HepG2 (cell line): ENCODE results near the gene DCAF4. TPM values are rescaled to one million over a fixed set of nuclear protein-coding genes. Genes with fewer than 3 reads are reported as not detected.
A peak's percentile ranks its signal among the peaks of the same experiment; 100 is the strongest.

Experiments used
- ATAC-seq: fragments of 200-7000 bp; cut with Tn5 transposase; 3 replicates; pipeline ENCODE4 v1.9.1; 2020; ENCODE audit warnings: mild to moderate bottlenecking, moderate library complexity
- BruUV-seq: library from RNA; stranded (reverse); fragments of 400-500 nt; replicated peaks from 2 replicates; lab custom pipeline; 2021; lab: Mats Ljungman, UMichigan
- CTCF ChIA-PET: fragments of 300-600 bp; formaldehyde crosslinking; extraction: SDS; loops from one replicate; lab custom pipeline; 2021; ENCODE audit warnings: low total read pairs, inconsistent platforms, low intra/inter-chr PET ratio; lab: Yijun Ruan, JAX
- POLR2A ChIA-PET: fragments of 350-600 bp; sonication (Branson Sonifier 250); formaldehyde crosslinking; loops from one replicate; lab custom pipeline; 2020; ENCODE audit warnings: antibody characterized with exemption, inconsistent platforms; lab: Yijun Ruan, JAX
- DNase-seq: peaks from one replicate; pipeline ENCODE4 v3.0.0-alpha.2; 2015; ENCODE audit warnings: low spot score
- FAIRE-seq: peaks from 3 replicates; lab custom pipeline; 2011; peaks lifted over from hg19 to GRCh38; lab: Jason Lieb, UNC
- H2AFZ ChIP-seq: one replicate; pipeline ENCODE4 v1.6.1; 2011; ENCODE audit warnings: low read length, inconsistent platforms
- H3K27ac ChIP-seq: fragments of 300-600 bp; 3 replicates; pipeline ENCODE4 v1.8.0; 2011; ENCODE audit warnings: mixed run types, mild to moderate bottlenecking, mixed read lengths, low read length, inconsistent platforms; ENCODE audit not compliant: insufficient read depth; ENCODE audit errors: extremely low read length
- H3K27me3 ChIP-seq, 2 experiments: fragments of 200-600 bp in 1 of 2; 2 replicates in 1 of 2; 3 replicates in 1 of 2; pipeline versions ENCODE4 v1.6.0 to v1.8.0; 2011; ENCODE audit warnings: low read length in 2 of 2, mild to moderate bottlenecking in 2 of 2, moderate library complexity in 2 of 2, inconsistent platforms in 1 of 2; ENCODE audit not compliant: insufficient read depth in 2 of 2, control insufficient read depth in 1 of 2
- H3K36me3 ChIP-seq, 2 experiments: fragments of 200-600 bp in 1 of 2; replicated peaks in 1 of 2; 2 replicates in 1 of 2; 3 replicates in 1 of 2; pipeline versions ENCODE4 v1.5.1 to v1.8.0; 2011; ENCODE audit warnings: low read length in 2 of 2, inconsistent platforms in 1 of 2; ENCODE audit not compliant: insufficient read depth in 2 of 2, control insufficient read depth in 1 of 2
- H3K4me1 ChIP-seq: 2 replicates; pipeline ENCODE4 v1.5.1; 2012; ENCODE audit warnings: low read length, inconsistent platforms; ENCODE audit not compliant: insufficient read depth
- H3K4me2 ChIP-seq: 2 replicates; pipeline ENCODE4 v1.6.0; 2011; ENCODE audit warnings: low read depth, low read length, inconsistent platforms
- H3K4me3 ChIP-seq, 3 experiments: fragments of 200-600 bp in 1 of 3; sonication (generic), shearing (Covaris generic) in 1 of 3; replicated peaks in 1 of 3; 2 replicates each; pipeline ENCODE4 v1.5.1; 2011 to 2016; ENCODE audit warnings: low read length in 3 of 3, inconsistent platforms in 2 of 3, low read depth in 2 of 3, mild to moderate bottlenecking in 2 of 3, control low read depth in 1 of 3, mixed read lengths in 1 of 3; ENCODE audit not compliant: insufficient read depth in 1 of 3
- H3K79me2 ChIP-seq: one replicate; pipeline ENCODE4 v1.6.1; 2011; ENCODE audit warnings: low read length, inconsistent platforms; ENCODE audit not compliant: insufficient read depth
- H3K9ac ChIP-seq: 2 replicates; pipeline ENCODE4 v1.6.0; 2011; ENCODE audit warnings: mild to moderate bottlenecking, low read depth, low read length, inconsistent platforms; ENCODE audit not compliant: insufficient read depth
- H3K9me3 ChIP-seq: 2 replicates; pipeline ENCODE4 v1.5.1; 2012; ENCODE audit warnings: mild to moderate bottlenecking, low read length
- H4K20me1 ChIP-seq: 2 replicates; pipeline ENCODE4 v1.6.0; 2011; ENCODE audit warnings: inconsistent platforms, mild to moderate bottlenecking, low read length, moderate library complexity; ENCODE audit not compliant: insufficient read depth
- CTCF ChIP-seq: sonication (generic); formaldehyde crosslinking; IDR thresholded peaks from 2 replicates; pipeline ENCODE4 v1.5.0; 2020; ENCODE audit warnings: mild to moderate bottlenecking, missing genetic modification reagents, moderate library complexity
- HOXA7 ChIP-seq: sonication (generic); formaldehyde crosslinking; IDR thresholded peaks from 2 replicates; pipeline ENCODE4 v1.8.1; 2022; ENCODE audit warnings: mild to moderate bottlenecking, missing genetic modification reagents, moderate library complexity
- ISL2 ChIP-seq: sonication (generic); formaldehyde crosslinking; IDR thresholded peaks from 2 replicates; pipeline ENCODE4 v1.5.0; 2020; ENCODE audit warnings: missing genetic modification reagents
- SP140L ChIP-seq: sonication (generic); formaldehyde crosslinking; IDR thresholded peaks from 2 replicates; pipeline ENCODE4 v1.4.0; 2020; ENCODE audit warnings: missing genetic modification reagents, borderline replicate concordance
- ZNF547 ChIP-seq: sonication (generic); formaldehyde crosslinking; IDR thresholded peaks from 2 replicates; pipeline ENCODE4 v1.5.1; 2020; ENCODE audit warnings: mild to moderate bottlenecking, missing genetic modification reagents
- ZNF550 ChIP-seq: sonication (generic); formaldehyde crosslinking; IDR thresholded peaks from 2 replicates; pipeline ENCODE4 v1.4.0; 2020; ENCODE audit warnings: mild to moderate bottlenecking, missing genetic modification reagents, borderline replicate concordance
- WGBS: methylation state at CpG from one replicate; pipeline ENCODE4 v1.1.6; 2017; ENCODE audit warnings: low lambda C conversion rate; 5-methylcytosine and 5-hydroxymethylcytosine counted together
- in situ Hi-C: cut with HindIII; loops from 2 replicates; pipeline ENCODE4 v1.10.0; 2017; ENCODE audit warnings: low pct_unique_long_range_greater_than_20kb; ENCODE audit not compliant: extremely low pct_ligation_motif_present
- intact Hi-C: fragments of 100-400 bp; cut with micrococcal nuclease; formaldehyde crosslinking; loops from one replicate; pipeline ENCODE4 v1.10.0; 2022; ENCODE audit not compliant: unreplicated experiment
- polyA plus RNA-seq, 8 experiments: library from polyadenylated mRNA; depleted of rRNA in 3 of 8; stranded (reverse) in 7 of 8; unstranded in 1 of 8; fragments of >200 nt; fragmentation: Illumina TruSeq in 4 of 8; extraction: Trizol in 4 of 8; gene quantifications; 2 replicates each; pipeline versions ENCODE4 v1.2.1 to v1.2.3, GENCODE V29; 2011 to 2016; ENCODE audit warnings: low read depth in 4 of 8, missing spikeins in 1 of 8, mixed read lengths in 1 of 8; ENCODE audit not compliant: insufficient read depth in 1 of 8
- total RNA-seq, 5 experiments: library from RNA; depleted of rRNA; stranded (reverse); fragments of >200 nt; fragmentation: Illumina TruSeq; extraction: Trizol; gene quantifications; 2 replicates each; pipeline ENCODE4 v1.2.3, GENCODE V29; 2016; ENCODE audit warnings: low read depth in 1 of 5

Gene DCAF4
- total and polyA plus RNA-seq, 2 of the 13 experiments (the other 11 are each of a cell fraction or from before 2014, with no cell fraction given), result 18.8 to 21.1 TPM

- TF ChIP-seq CTCF (CRISPR knock-in tag), result peak; percentile 89
Observed at GRCh38 chr14:72904840-72905561, 21.3 kb upstream of the DCAF4 start (continued).

GRCh38 chr14:72906316-72906715 is 19.9 kb upstream of the DCAF4 start:
- Histone ChIP-seq H3K27ac (no peak overlapping the region), H3K9me3 (no peaks in the 10 kb centered on the region), H4K20me1 (no peaks in the 10 kb centered on the region), H2AFZ (no peak overlapping the region), H3K79me2 (no peaks in the 10 kb centered on the region), H3K4me1 (peaks cover 21% of the 10 kb centered on the region), H3K9ac (no peak overlapping the region), H3K4me3 (no peak overlapping the region), H3K36me3 (no peaks in the 10 kb centered on the region), H3K4me2 (no peak overlapping the region), H3K27me3 (peaks cover 0 to 6% of the 10 kb centered on the region in 2 experiments; a peak in 2 of 5 replicates)
- ChIA-PET POLR2A (no interaction called here), CTCF (interaction anchor here (2.5 kb wide), 1 partner anchor 389 kb away, joined by 32 read pairs; no protein-coding TSS in a partner anchor)
- no peak for FAIRE-seq
- in situ Hi-C loops (no loop called here), intact Hi-C loops (no loop called here)
- TF ChIP-seq ZNF547 (CRISPR knock-in tag) (no peak), SP140L (no peak), ISL2 (CRISPR knock-in tag) (no peak), HOXA7 (CRISPR knock-in tag) (no peak), ZNF550 (CRISPR knock-in tag) (no peak)
- DNase-seq, result no peak
- no TSS peak for BruUV-seq
- no peak for ATAC-seq
- WGBS, result 2% methylated on average over 3 of the region's 3 CpGs
